Prostate gland (tissue), 2 donors: ENCODE results near the gene PCDHGC3. TPM values are rescaled to one million over a fixed set of nuclear protein-coding genes. Genes with fewer than 3 reads are reported as not detected.

Experiments used
- DNase-seq: peaks from one replicate; pipeline ENCODE4 v3.0.0-alpha.2; 2019; ENCODE audit warnings: low spot score
- H3K27ac ChIP-seq, 2 donors: fragments of 200-600 bp; sonication (generic); 2 replicates each; pipeline ENCODE4 v1.5.1; 2017 to 2019
- H3K27me3 ChIP-seq: fragments of 200-600 bp; sonication (generic); replicated peaks from 2 replicates; pipeline ENCODE4 v1.5.1; 2019; ENCODE audit not compliant: insufficient read depth
- H3K36me3 ChIP-seq, 2 donors: fragments of 200-600 bp; sonication (generic); 1 replicate in 1 of 2; 2 replicates in 1 of 2; pipeline versions ENCODE4 v1.5.1 to v1.8.1; 2017 to 2019
- H3K4me1 ChIP-seq: fragments of 200-600 bp; sonication (generic); replicated peaks from 2 replicates; pipeline ENCODE4 v1.5.1; 2019
- H3K4me3 ChIP-seq, 2 donors: fragments of 200-600 bp; sonication (generic); 2 replicates each; pipeline ENCODE4 v1.5.1; 2017 to 2019
- H3K9me3 ChIP-seq: fragments of 200-600 bp; sonication (generic); 2 replicates; pipeline ENCODE4 v1.5.1; 2017
- CTCF ChIP-seq, 4 experiments: fragments of 200-600 bp in 2 of 4; fragments of 450-650 bp in 2 of 4; sonication (generic) in 2 of 4; IDR thresholded peaks; 1 replicate in 3 of 4; 2 replicates in 1 of 4; pipeline ENCODE4 v1.5.1; 2016 to 2019; ENCODE audit warnings: antibody characterized with exemption in 4 of 4, mild to moderate bottlenecking in 2 of 4, moderate library complexity in 2 of 4
- POLR2A ChIP-seq: fragments of 450-650 bp; IDR thresholded peaks from one replicate; pipeline ENCODE4 v1.6.1; 2016; ENCODE audit warnings: antibody characterized with exemption, mild to moderate bottlenecking
- POLR2AphosphoS5 ChIP-seq: sonication (generic); formaldehyde crosslinking; IDR thresholded peaks from one replicate; pipeline ENCODE4 v1.6.1; 2017; ENCODE audit warnings: antibody characterized with exemption
- WGBS: methylation state at CpG from one replicate; pipeline ENCODE4 v1.1.5; 2018; 5-methylcytosine and 5-hydroxymethylcytosine counted together
- intact Hi-C: fragments of 100-400 bp; cut with DNase I; formaldehyde crosslinking; loops from one replicate; pipeline ENCODE4 v1.14.2; 2022
- total RNA-seq, 2 donors: library from RNA; depleted of rRNA; stranded (reverse); fragments of >200 nt; gene quantifications; one replicate each; pipeline ENCODE4 v1.1.0, GENCODE V29; 2016

The PCDHGC3 gene
- total RNA-seq, 2 donors from 2014 or later = 27.6 to 55.3 TPM

- intact Hi-C loops = no loop called here
- DNase-seq = no peak
- no peaks in the 10 kb centered on the region for H3K9me3 ChIP-seq
- TF ChIP-seq POLR2AphosphoS5 = no peak
- TF ChIP-seq CTCF (IDR thresholded peaks at IDR 0.05) = no peak
- TF ChIP-seq POLR2A = no peak
- H3K36me3 ChIP-seq = no peaks in the 10 kb centered on the region
- H3K4me3 ChIP-seq = no peak overlapping the region
- no peaks in the 10 kb centered on the region for H3K4me1 ChIP-seq
- H3K27ac ChIP-seq = no peak overlapping the region
- no peaks in the 10 kb centered on the region for H3K27me3 ChIP-seq
- whole genome bisulfite sequencing = 77% methylated on average over 68 of the region's 68 CpGs
Observed at GRCh38 chr5:141492168-141492885, 16.6 kb downstream of the PCDHGC3 start.

GRCh38 chr5:141493500-141494422, 18.0 kb downstream of the PCDHGC3 start:
- no peak overlapping the region for H3K27ac ChIP-seq
- WGBS = 47% methylated on average over 10 of the region's 10 CpGs
- H3K4me1 ChIP-seq = no peaks in the 10 kb centered on the region
- no peaks in the 10 kb centered on the region for H3K27me3 ChIP-seq
- intact Hi-C loops = no loop called here
- TF ChIP-seq CTCF (IDR thresholded peaks at IDR 0.05) (no peak), POLR2AphosphoS5 (no peak), POLR2A (no peak)
- no peaks in the 10 kb centered on the region for H3K36me3 ChIP-seq
- no peak overlapping the region for H3K4me3 ChIP-seq
- H3K9me3 ChIP-seq = no peaks in the 10 kb centered on the region
- no peak for DNase-seq

- no peak for TF ChIP-seq CTCF (IDR thresholded peaks at IDR 0.05)
- TF ChIP-seq POLR2A = no peak
- no peak for TF ChIP-seq POLR2AphosphoS5
- intact Hi-C loops = no loop called here
- H3K27ac ChIP-seq = no peak overlapping the region
- no peaks in the 10 kb centered on the region for H3K27me3 ChIP-seq
- no peak overlapping the region for H3K4me3 ChIP-seq
- H3K4me1 ChIP-seq = no peaks in the 10 kb centered on the region
- DNase-seq = no peak
- H3K9me3 ChIP-seq = no peaks in the 10 kb centered on the region
- H3K36me3 ChIP-seq = no peaks in the 10 kb centered on the region
- WGBS = 47% methylated on average over 22 of the region's 22 CpGs
Observed at GRCh38 chr5:141494761-141495452, 19.1 kb downstream of the PCDHGC3 start.

GRCh38 chr5:141495453-141495811, 19.7 kb downstream of the PCDHGC3 start:
- no peak overlapping the region for H3K27ac ChIP-seq
- no peak for DNase-seq

More at GRCh38 chr5:141495453-141495811, 19.7 kb downstream of the PCDHGC3 start:
- 67% methylated on average over 8 of the region's 8 CpGs for WGBS
- TF ChIP-seq CTCF (IDR thresholded peaks at IDR 0.05) = no peak
- no peak for TF ChIP-seq POLR2A
- TF ChIP-seq POLR2AphosphoS5 = no peak
- no peaks in the 10 kb centered on the region for H3K27me3 ChIP-seq
- intact Hi-C loops = no loop called here
- no peaks in the 10 kb centered on the region for H3K9me3 ChIP-seq
- H3K36me3 ChIP-seq = no peaks in the 10 kb centered on the region
- H3K4me1 ChIP-seq = no peaks in the 10 kb centered on the region
- H3K4me3 ChIP-seq = no peak overlapping the region
